Body of pancreas (tissue), 4 donors: ENCODE measurements around the gene GRIK4. TPM values are rescaled to one million over a fixed set of nuclear protein-coding genes. Genes with fewer than 3 reads are reported as not detected.
A peak's percentile ranks its signal among the peaks of the same experiment; 100 is the strongest.
"Not testable (repeated sequence)": the region's sequence is repeated elsewhere in the genome, so short reads cannot be mapped to it uniquely, and the experiment has no call there.

Experiments used
- ATAC-seq: fragments of 150-250 bp; one replicate; pipeline ENCODE4 v1.9.1; 2016
- DNase-seq, 4 donors: peaks; one replicate each; pipeline ENCODE4 v3.0.0-alpha.2; 2019
- H3K27ac ChIP-seq, 4 donors: fragments of 200-600 bp; sonication (generic); 1 replicate in 3 of 4; 2 replicates in 1 of 4; pipeline versions ENCODE4 v1.5.1 to v1.6.1; 2016 to 2019; ENCODE audit warnings: mild to moderate bottlenecking in 1 of 4, mixed read lengths in 1 of 4, moderate library complexity in 1 of 4
- H3K27me3 ChIP-seq, 2 donors: fragments of 200-600 bp; sonication (generic); one replicate each; pipeline ENCODE4 v1.6.0; 2016; ENCODE audit warnings: mild to moderate bottlenecking in 1 of 2
- H3K36me3 ChIP-seq, 2 donors: fragments of 200-600 bp; sonication (generic); replicated peaks in 1 of 2; 2 replicates each; pipeline ENCODE4 v1.5.1; 2016; ENCODE audit warnings: low read depth in 2 of 2; ENCODE audit not compliant: insufficient read depth in 1 of 2
- H3K4me1 ChIP-seq: fragments of 200-600 bp; sonication (generic); one replicate; pipeline ENCODE4 v1.6.0; 2016
- H3K4me3 ChIP-seq, 2 donors: fragments of 200-600 bp; sonication (generic); 1 replicate in 1 of 2; 2 replicates in 1 of 2; pipeline ENCODE4 v1.5.1; 2016 to 2019
- H3K9me3 ChIP-seq, 3 donors: fragments of 200-600 bp; sonication (generic); 1 replicate in 2 of 3; 2 replicates in 1 of 3; pipeline ENCODE4 v1.5.1; 2016
- CTCF ChIP-seq, 7 experiments: fragments of 450-650 bp in 4 of 7; fragments of 200-600 bp in 3 of 7; sonication (generic) in 3 of 7; IDR thresholded peaks; one replicate each; pipeline ENCODE4 v1.5.1; 2016 to 2019; ENCODE audit warnings: antibody characterized with exemption in 7 of 7
- POLR2A ChIP-seq, 3 donors: fragments of 450-650 bp; IDR thresholded peaks; one replicate each; pipeline ENCODE4 v1.6.1; 2016; ENCODE audit warnings: antibody characterized with exemption in 3 of 3, mild to moderate bottlenecking in 2 of 3
- WGBS, 2 donors: methylation state at CpG; one replicate each; pipeline ENCODE4 v1.1.5; 2017; 5-methylcytosine and 5-hydroxymethylcytosine counted together
- intact Hi-C: fragments of 100-400 bp; cut with DNase I; formaldehyde crosslinking; loops from one replicate; pipeline ENCODE4 v1.15.1; 2023
- total RNA-seq, 2 donors: library from RNA; depleted of rRNA; stranded (reverse); fragments of >200 nt; gene quantifications; one replicate each; pipeline ENCODE4 v1.1.0, GENCODE V29; 2016

Gene GRIK4
- total RNA-seq, 2 donors from 2014 or later = not detected

- TF ChIP-seq CTCF (IDR thresholded peaks at IDR 0.05) (no peak), POLR2A (IDR thresholded peaks at IDR 0.05) (no peak)
- Histone ChIP-seq H3K27me3 (no peaks in the 10 kb centered on the region), H3K4me3 (no peak overlapping the region), H3K9me3 (no peaks in the 10 kb centered on the region), H3K27ac (peak overlapping the region in 1 of 4 donors; percentile 61), H3K4me1 (peaks cover 22% of the 10 kb centered on the region), H3K36me3 (no peaks in the 10 kb centered on the region)
- WGBS, 2 donors = 48 to 53% methylated on average over 3 of the region's 3 CpGs
- intact Hi-C loops = no loop called here
- no peak for ATAC-seq
- no peak for DNase-seq
Measured at GRCh38 chr11:121024989-121025388, 513.4 kb downstream of the GRIK4 start.

GRCh38 chr11:121029153-121029552 is 517.6 kb downstream of the GRIK4 start:
- TF ChIP-seq CTCF (IDR thresholded peaks at IDR 0.05) (no peak), POLR2A (IDR thresholded peaks at IDR 0.05) (no peak)
- no peaks in the 10 kb centered on the region for H3K36me3 ChIP-seq
- no peak overlapping the region for H3K4me3 ChIP-seq
- 11 to 13% methylated on average over 2 of the region's 2 CpGs for WGBS, 2 donors
- no peak overlapping the region for H3K27ac ChIP-seq
- H3K4me1 ChIP-seq = peaks cover 29% of the 10 kb centered on the region
- no peak for DNase-seq
- H3K27me3 ChIP-seq = no peaks in the 10 kb centered on the region
- ATAC-seq = no peak
- H3K9me3 ChIP-seq = no peaks in the 10 kb centered on the region
- intact Hi-C loops = no loop called here

- Histone ChIP-seq H3K9me3 (no peaks in the 10 kb centered on the region), H3K36me3 (no peaks in the 10 kb centered on the region), H3K27me3 (no peaks in the 10 kb centered on the region), H3K4me3 (no peak overlapping the region), H3K4me1 (peaks cover 23% of the 10 kb centered on the region), H3K27ac (no peak overlapping the region)
- ATAC-seq (no peak), DNase-seq (no peak)
- TF ChIP-seq POLR2A (IDR thresholded peaks at IDR 0.05) (no peak), CTCF (IDR thresholded peaks at IDR 0.05) (no peak)
- intact Hi-C loops = no loop called here
- WGBS, 2 donors = 61% methylated on average over 3 of the region's 3 CpGs
Measured at GRCh38 chr11:121029813-121030445, 518.4 kb downstream of the GRIK4 start.

- intact Hi-C loops = no loop called here
- DNase-seq (no peak), ATAC-seq (no peak)
- TF ChIP-seq CTCF (IDR thresholded peaks at IDR 0.05) (no peak), POLR2A (IDR thresholded peaks at IDR 0.05) (no peak)
- Histone ChIP-seq H3K27me3 (no peaks in the 10 kb centered on the region), H3K4me1 (peaks cover 12% of the 10 kb centered on the region), H3K4me3 (no peak overlapping the region), H3K27ac (no peak overlapping the region), H3K9me3 (no peaks in the 10 kb centered on the region), H3K36me3 (no peaks in the 10 kb centered on the region)
- 91 to 97% methylated on average over 2 of the region's 2 CpGs for WGBS, 2 donors
Measured at GRCh38 chr11:121031167-121031566, 519.6 kb downstream of the GRIK4 start.

- ATAC-seq, intact Hi-C loops, H3K27ac ChIP-seq, H3K4me3 ChIP-seq, DNase-seq, H3K36me3 ChIP-seq, H3K9me3 ChIP-seq, H3K27me3 ChIP-seq: not testable (repeated sequence)
- WGBS, 2 donors = 96 to 97% methylated on average over 4 of the region's 4 CpGs
- H3K4me1 ChIP-seq = peaks cover 12% of the 10 kb centered on the region
Measured at GRCh38 chr11:121031648-121032047, 520.1 kb downstream of the GRIK4 start.
